HUES64 (cell line): ENCODE data around the gene TENT5C.
A peak's percentile ranks its signal among the peaks of the same experiment; 100 is the strongest.

Source experiments
- H3K27ac ChIP-seq: 2 replicates; pipeline ENCODE4 v1.7.0; 2013; ENCODE audit warnings: low read depth, low read length, inconsistent platforms
- H3K27me3 ChIP-seq: 2 replicates; pipeline ENCODE4 v1.6.1; 2013; ENCODE audit warnings: mild to moderate bottlenecking, low read length; ENCODE audit not compliant: insufficient read depth
- H3K36me3 ChIP-seq: 2 replicates; pipeline ENCODE4 v1.6.1; 2013; ENCODE audit warnings: mild to moderate bottlenecking, low read length; ENCODE audit not compliant: insufficient read depth
- H3K4me1 ChIP-seq: 2 replicates; pipeline ENCODE4 v1.6.1; 2013; ENCODE audit warnings: mild to moderate bottlenecking, low read length, moderate library complexity; ENCODE audit not compliant: insufficient read depth
- H3K4me3 ChIP-seq: 2 replicates; pipeline ENCODE4 v1.5.1; 2013; ENCODE audit warnings: mild to moderate bottlenecking, low read length, moderate library complexity
- H3K9ac ChIP-seq: 2 replicates; pipeline ENCODE4 v1.6.1; 2013; ENCODE audit warnings: mild to moderate bottlenecking, low read depth, low read length
- H3K9me3 ChIP-seq: 2 replicates; pipeline ENCODE4 v1.6.1; 2013; ENCODE audit warnings: low read depth, low read length; ENCODE audit not compliant: insufficient read depth
- WGBS: fragments of 150-250, 120-280 bp; methylation state at CpG from one replicate; pipeline ENCODE4 v1.1.7; 2013; ENCODE audit warnings: missing lambda C conversion rate; 5-methylcytosine and 5-hydroxymethylcytosine counted together

The TENT5C gene

DNA sequence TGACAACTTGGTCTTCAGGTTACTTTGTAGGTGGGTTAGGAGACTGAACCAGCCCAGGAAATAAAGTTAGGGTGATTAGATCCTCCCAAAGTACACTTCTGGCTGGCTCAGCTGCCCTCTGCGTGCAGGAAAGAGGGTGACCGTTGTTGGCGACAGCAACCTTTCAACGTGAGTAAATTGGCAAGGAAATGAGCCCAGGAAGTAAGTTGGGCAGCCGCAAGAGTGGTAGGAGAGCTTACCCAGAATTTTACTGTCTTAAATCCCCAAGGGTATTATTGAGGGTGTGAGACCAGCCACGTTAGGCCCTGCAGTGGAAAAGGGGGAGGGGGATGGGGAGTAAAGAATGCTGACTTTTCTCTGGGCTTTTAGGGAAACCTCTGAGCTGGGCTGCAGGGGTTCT, 1.6 kb downstream of the TENT5C start:
- peak overlapping the region; percentile 96 for H3K4me3 ChIP-seq
- WGBS, result 10% methylated on average over 6 of the region's 6 CpGs
- H3K27ac ChIP-seq, result no peak overlapping the region
- H3K9ac ChIP-seq, result no peak overlapping the region
- no peaks in the 10 kb centered on the region for H3K36me3 ChIP-seq
- H3K9me3 ChIP-seq, result no peaks in the 10 kb centered on the region
- peaks cover 67% of the 10 kb centered on the region for H3K27me3 ChIP-seq
- peaks cover 19% of the 10 kb centered on the region; the same call in 1 of the 2 replicates for H3K4me1 ChIP-seq

DNA sequence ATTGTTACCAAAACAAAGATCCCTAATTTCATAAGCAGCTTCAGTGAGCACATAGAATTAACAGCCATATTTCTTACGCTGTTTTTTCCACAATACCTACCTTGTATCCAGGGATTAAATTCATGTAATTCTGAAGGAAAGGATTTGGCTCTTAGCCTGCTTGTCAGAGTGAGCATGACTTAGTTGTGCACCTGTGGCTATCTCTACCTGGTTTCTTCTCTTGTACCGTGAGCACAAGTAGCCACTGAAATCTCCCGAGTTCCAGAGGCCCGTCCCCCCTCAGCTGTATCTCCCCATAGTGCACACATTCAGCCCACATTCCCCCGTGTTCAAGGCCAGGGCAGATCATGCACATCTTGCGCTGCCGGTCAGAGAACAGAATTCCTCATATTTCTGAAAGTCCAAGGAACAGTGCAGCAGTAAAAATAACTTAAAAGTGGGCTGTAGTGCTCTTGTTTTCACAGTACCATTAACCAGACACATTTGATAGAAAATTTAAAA, 2.3 kb downstream of the TENT5C start:
- H3K27me3 ChIP-seq, result peaks cover 62% of the 10 kb centered on the region
- no peak overlapping the region for H3K9ac ChIP-seq
- H3K4me1 ChIP-seq, result peaks cover 17% of the 10 kb centered on the region; the same call in 1 of the 2 replicates
- H3K36me3 ChIP-seq, result no peaks in the 10 kb centered on the region
- H3K4me3 ChIP-seq, result no peak overlapping the region
- no peaks in the 10 kb centered on the region for H3K9me3 ChIP-seq
- WGBS, result 92% methylated on average over 7 of the region's 7 CpGs
- H3K27ac ChIP-seq, result no peak overlapping the region

DNA sequence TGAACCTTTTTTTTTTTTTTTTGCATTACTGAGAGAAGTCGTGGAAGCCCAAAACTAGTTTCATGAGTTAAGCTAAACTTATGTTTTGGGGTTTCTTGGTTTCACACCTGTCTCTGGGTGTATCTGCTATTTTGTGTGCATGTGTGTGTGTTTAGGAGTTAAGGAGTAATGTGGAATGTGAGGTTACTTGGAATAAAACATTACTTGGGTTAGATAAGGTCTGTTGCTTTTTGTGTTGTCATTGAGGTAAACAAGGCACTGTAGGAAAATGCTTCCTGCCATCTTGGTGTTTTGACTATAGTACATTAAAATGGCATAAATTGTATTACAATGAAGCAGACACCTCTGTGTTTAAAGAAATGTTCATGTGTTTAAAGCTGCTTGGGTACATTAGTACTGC, 2.9 kb downstream of the TENT5C start:
- WGBS, result 81% methylated on average over 1 of the region's 1 CpG
- Histone ChIP-seq H3K27ac (no peak overlapping the region), H3K27me3 (peaks cover 56% of the 10 kb centered on the region), H3K4me3 (no peak overlapping the region), H3K9me3 (no peaks in the 10 kb centered on the region), H3K36me3 (no peaks in the 10 kb centered on the region), H3K4me1 (peaks cover 17% of the 10 kb centered on the region; the same call in 1 of the 2 replicates), H3K9ac (no peak overlapping the region)

DNA sequence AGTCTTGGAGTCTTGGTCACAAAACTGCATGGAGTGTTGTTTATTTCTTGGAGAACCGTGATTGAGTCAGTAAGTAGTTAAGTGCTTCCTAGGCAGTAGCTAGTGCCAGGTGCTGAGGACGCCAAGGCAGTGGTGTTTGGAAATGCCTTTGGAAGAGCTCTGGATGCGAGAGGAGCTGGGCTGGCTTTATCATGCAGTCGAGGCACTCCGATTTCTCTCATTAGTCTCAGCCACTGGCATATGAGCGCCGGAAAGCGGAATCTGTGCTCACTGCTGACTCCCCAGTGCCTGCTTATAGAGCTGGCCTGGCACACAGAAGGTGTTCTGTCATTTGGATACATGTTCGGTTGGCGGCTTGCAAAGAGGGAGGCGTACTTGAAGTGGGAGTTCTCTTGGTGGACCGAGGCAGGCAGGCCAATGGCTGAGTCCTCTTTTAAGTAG, 3.6 kb downstream of the TENT5C start:
- peaks cover 52% of the 10 kb centered on the region for H3K27me3 ChIP-seq
- H3K4me1 ChIP-seq, result peaks cover 17% of the 10 kb centered on the region; the same call in 1 of the 2 replicates
- H3K4me3 ChIP-seq, result no peak overlapping the region
- no peak overlapping the region for H3K9ac ChIP-seq
- no peaks in the 10 kb centered on the region for H3K36me3 ChIP-seq
- 93% methylated on average over 12 of the region's 12 CpGs for WGBS
- H3K27ac ChIP-seq, result no peak overlapping the region
- no peaks in the 10 kb centered on the region for H3K9me3 ChIP-seq

DNA sequence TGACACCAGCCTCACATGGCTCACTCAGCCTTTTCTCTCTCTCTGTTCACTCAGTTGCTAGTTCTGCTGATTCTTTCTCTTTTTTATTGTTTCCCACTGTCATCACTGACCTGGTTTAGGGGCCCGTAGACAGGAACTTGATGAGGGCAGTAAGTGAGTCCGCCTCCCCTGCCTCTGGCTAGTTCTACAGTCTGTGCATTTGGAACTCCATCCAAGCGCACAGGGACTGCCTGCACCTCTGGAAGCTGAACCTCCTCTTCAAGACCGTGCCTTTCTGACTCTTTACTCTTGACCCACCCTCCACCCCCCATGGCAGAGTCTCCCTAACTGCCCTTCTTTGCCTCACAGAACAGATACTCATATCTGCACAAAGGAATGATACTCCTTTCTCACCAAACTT, 4.2 kb downstream of the TENT5C start:
- Histone ChIP-seq H3K9me3 (no peaks in the 10 kb centered on the region), H3K27ac (no peak overlapping the region), H3K4me1 (peaks cover 17% of the 10 kb centered on the region; the same call in 1 of the 2 replicates), H3K9ac (no peak overlapping the region), H3K27me3 (peaks cover 52% of the 10 kb centered on the region), H3K4me3 (no peak overlapping the region), H3K36me3 (no peaks in the 10 kb centered on the region)
- WGBS, result 94% methylated on average over 4 of the region's 4 CpGs

DNA sequence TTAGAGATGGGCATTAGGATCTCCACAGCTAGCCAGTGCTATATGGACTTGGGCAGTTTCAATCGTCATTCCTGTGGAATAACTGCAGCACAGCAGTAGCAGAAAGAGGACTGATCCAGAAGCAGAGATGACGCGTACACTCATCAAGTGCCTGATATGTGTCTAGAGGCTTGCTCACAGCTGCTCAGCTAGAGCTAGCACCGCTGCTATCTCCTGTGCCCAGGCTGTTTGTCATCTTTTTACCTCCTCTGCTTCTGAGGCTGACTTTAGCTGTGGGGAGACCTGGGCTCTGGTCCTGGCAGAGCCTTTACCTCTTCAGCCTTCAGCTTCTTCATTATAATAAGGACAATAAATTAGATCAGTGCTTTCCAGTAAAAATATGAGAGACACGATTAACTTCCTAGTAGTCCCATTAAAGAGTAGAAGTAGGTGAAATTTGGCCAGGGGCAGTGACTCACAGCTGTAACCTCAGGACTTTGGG, 5.3 kb downstream of the TENT5C start:
- Histone ChIP-seq H3K27ac (no peak overlapping the region), H3K4me1 (peaks cover 17% of the 10 kb centered on the region; the same call in 1 of the 2 replicates), H3K9ac (no peak overlapping the region), H3K9me3 (no peaks in the 10 kb centered on the region), H3K36me3 (no peaks in the 10 kb centered on the region), H3K27me3 (peaks cover 47% of the 10 kb centered on the region), H3K4me3 (no peak overlapping the region)
- WGBS, result 95% methylated on average over 5 of the region's 5 CpGs

DNA sequence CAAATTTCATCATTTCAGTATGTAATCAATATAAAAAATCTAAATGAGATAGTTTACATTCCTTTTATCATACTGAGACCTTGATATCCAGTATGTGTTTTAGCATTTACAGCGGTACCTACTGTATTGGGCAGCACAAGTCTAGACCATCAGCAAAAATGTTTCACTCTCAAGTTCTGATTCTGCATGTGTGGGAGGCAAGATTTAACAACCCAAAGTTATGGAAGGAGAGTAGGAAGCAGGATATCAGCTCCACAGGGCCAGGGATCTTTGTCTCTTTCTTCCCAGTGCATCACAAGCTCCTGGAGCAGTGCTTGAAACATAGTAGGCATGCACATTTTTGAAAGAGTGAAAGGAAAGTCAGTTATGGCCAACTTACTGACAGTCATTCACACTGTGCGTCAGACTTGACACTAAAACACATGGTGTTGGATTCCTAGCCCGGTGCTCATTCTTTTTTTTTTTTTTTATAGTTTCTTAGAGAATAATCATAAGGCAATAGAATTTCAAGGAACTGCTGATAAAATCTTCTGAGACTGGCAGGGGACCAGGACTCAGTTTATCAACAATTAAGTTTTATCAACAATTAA, 6.1 kb downstream of the TENT5C start:
- WGBS, result 100% methylated on average over 2 of the region's 3 CpGs
- Histone ChIP-seq H3K9me3 (no peaks in the 10 kb centered on the region), H3K9ac (no peak overlapping the region), H3K27me3 (peaks cover 39% of the 10 kb centered on the region), H3K36me3 (no peaks in the 10 kb centered on the region), H3K4me3 (no peak overlapping the region), H3K4me1 (peaks cover 13% of the 10 kb centered on the region; the same call in 1 of the 2 replicates), H3K27ac (no peak overlapping the region)

DNA sequence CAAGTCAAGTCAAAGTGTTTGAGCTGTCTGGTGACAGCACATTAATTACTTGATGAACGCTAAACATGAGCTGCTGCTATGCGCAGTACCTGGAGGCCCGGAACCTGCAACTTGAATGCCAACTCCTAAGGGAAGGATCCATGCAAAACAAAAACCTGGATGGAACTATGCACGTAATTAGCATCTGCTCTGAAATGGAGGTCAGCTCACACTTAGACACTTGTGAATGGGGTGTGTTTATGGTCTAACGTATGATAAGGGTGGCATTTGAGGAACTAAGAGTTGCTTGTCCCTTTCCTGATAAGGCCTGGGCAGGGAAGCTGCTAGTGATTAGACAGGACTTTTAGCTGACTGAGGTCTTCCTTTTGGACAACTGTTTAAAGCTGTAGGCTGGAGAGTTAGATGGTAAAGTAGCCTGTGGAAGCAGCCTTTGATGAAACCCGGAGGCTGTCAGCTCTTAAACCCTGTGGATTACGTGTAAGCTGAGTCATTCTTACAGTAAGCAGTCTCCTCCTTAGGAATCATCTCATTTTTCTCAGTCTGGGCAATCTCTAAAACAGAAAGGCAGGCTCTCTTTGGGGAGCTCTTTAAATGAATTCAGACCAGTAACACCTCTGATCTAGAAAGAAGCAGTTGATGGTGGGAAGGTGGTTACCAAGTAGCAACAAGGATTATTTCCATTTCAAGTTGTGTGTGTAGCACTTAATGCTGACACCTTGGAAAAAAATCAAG, 6.8 kb downstream of the TENT5C start:
- H3K4me1 ChIP-seq, result peaks cover 6% of the 10 kb centered on the region; the same call in 1 of the 2 replicates
- no peaks in the 10 kb centered on the region for H3K36me3 ChIP-seq
- H3K27me3 ChIP-seq, result peaks cover 32% of the 10 kb centered on the region
- H3K9me3 ChIP-seq, result no peaks in the 10 kb centered on the region
- 83% methylated on average over 7 of the region's 7 CpGs for WGBS
- H3K27ac ChIP-seq, result no peak overlapping the region
- H3K9ac ChIP-seq, result no peak overlapping the region
- H3K4me3 ChIP-seq, result no peak overlapping the region

DNA sequence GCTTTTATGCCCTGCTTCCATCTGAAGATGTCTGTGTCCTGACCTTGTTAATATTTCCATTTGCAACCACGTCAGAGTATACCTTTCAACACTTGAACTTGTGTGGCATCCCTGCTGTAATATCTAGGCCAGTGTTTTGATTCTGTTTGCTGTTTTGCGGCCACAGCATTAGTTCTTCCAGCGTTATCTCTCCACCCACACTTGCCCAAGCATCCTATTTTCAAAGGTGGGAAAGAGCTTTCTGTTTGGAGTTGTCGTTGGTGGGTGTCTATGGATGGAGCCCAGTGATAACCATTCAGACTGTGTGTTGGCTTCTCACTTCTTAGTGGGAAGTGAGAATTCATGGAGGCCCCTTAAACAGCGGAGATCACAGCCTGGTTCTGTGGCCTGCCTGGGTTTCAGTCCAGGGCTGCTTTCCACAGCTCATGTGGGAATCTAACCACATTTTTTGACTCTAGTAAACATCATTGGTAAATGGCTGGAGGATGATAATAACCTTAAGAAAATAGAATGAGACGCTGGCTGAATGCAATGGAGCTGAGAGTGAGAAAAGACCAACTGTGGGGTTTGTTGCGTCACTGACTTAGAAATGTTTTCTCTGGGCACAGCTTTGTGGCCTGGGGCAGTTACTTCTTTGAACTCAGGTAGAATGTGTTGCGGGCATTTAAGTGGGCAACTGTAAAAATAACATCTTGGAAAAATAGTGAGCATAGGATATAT, 7.6 kb downstream of the TENT5C start:
- no peaks in the 10 kb centered on the region for H3K4me1 ChIP-seq
- no peaks in the 10 kb centered on the region for H3K9me3 ChIP-seq
- no peak overlapping the region for H3K9ac ChIP-seq
- no peak overlapping the region for H3K4me3 ChIP-seq
- peaks cover 24% of the 10 kb centered on the region for H3K27me3 ChIP-seq
- WGBS, result 92% methylated on average over 7 of the region's 8 CpGs
- H3K36me3 ChIP-seq, result no peaks in the 10 kb centered on the region
- H3K27ac ChIP-seq, result no peak overlapping the region

DNA sequence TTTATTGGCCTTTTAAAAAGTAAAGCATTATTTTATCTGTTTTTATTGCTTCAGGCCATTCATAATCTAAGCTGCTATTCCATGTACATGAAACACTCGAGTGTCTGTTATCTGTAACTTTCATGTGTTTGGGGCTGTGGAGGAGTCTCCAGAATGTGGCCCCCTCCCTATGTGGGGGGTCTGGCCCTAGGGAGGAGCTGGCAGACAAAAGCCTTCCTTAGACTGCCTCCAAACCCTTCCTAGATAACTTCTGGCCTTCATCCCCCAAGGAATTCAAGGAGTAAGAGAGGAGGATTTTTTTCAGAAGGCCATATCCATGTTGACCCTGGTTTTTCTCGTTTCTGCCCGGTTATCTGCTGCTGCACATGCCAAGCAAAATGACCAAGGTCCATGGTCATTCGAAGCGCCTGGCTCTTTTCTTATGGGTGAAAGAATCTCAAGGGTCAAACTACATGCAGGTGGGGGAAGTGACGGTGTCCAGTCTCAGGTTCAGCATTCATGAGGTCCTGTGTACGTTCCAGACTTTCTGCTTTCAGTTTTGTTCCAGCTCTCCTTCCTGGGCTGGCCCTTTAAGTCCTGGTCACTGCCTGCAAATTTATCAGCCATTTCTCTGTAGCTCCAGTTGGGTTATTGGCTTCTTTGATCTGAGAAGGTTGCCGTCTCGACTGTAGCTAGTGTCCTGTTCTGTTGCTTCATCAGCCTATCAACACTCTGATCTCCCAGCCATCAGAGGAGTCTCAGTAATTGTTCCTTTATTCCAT, 8.3 kb downstream of the TENT5C start:
- H3K27ac ChIP-seq, result no peak overlapping the region
- 93% methylated on average over 9 of the region's 9 CpGs for WGBS
- peaks cover 17% of the 10 kb centered on the region; the same call in 1 of the 2 replicates for H3K27me3 ChIP-seq

More for the DNA sequence above, 8.3 kb downstream of the TENT5C start:
- Histone ChIP-seq H3K4me3 (no peak overlapping the region), H3K9ac (no peak overlapping the region), H3K36me3 (no peaks in the 10 kb centered on the region), H3K9me3 (no peaks in the 10 kb centered on the region), H3K4me1 (no peaks in the 10 kb centered on the region)
